ENCODE measurements around the gene NCOA3. TPM values are rescaled to one million over a fixed set of nuclear protein-coding genes. Genes with fewer than 3 reads are reported as not detected.

NCOA3 gene
- total RNA-seq, 1 experiment from 2014 or later, result 68.6 TPM

GRCh38 chr20:47487175-47487917 lies 14.3 kb upstream of the NCOA3 start:
- intact Hi-C loops (cut with micrococcal nuclease), result no loop called here
- BruUV-seq (replicated peaks), result no TSS peak
- Mint-ChIP-seq H3K9me3 (ENCODE audit: unreplicated experiment) (no peaks in the 10 kb centered on the region), H3K27me3 (ENCODE audit: insufficient read depth, unreplicated experiment) (no peaks in the 10 kb centered on the region), H3K4me1 (ENCODE audit: insufficient read depth, unreplicated experiment) (peaks cover 9% of the 10 kb centered on the region), H3K4me3 (ENCODE audit: unreplicated experiment) (no peak overlapping the region), H3K27ac (ENCODE audit: low read depth, unreplicated experiment) (peak overlapping the region; percentile 7), H3K36me3 (ENCODE audit: insufficient read depth, unreplicated experiment) (no peaks in the 10 kb centered on the region)
- CTCF ChIA-PET, result interaction anchor here (0.5 to 2.0 kb wide), 5 partner anchors 10 to 103 kb away, joined by 3 to 10 read pairs (median 3); no protein-coding TSS in a partner anchor
- no peak for DNase-seq (ENCODE audit: unreplicated experiment)
- TF ChIP-seq, protein P1, sequence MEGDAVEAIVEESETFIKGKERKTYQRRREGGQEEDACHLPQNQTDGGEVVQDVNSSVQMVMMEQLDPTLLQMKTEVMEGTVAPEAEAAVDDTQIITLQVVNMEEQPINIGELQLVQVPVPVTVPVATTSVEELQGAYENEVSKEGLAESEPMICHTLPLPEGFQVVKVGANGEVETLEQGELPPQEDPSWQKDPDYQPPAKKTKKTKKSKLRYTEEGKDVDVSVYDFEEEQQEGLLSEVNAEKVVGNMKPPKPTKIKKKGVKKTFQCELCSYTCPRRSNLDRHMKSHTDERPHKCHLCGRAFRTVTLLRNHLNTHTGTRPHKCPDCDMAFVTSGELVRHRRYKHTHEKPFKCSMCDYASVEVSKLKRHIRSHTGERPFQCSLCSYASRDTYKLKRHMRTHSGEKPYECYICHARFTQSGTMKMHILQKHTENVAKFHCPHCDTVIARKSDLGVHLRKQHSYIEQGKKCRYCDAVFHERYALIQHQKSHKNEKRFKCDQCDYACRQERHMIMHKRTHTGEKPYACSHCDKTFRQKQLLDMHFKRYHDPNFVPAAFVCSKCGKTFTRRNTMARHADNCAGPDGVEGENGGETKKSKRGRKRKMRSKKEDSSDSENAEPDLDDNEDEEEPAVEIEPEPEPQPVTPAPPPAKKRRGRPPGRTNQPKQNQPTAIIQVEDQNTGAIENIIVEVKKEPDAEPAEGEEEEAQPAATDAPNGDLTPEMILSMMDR (IDR thresholded peaks at IDR 0.05; ENCODE audit: unreplicated experiment), result no peak
- POLR2A ChIA-PET, result interaction anchor here (0.6 to 4.4 kb wide), 8 partner anchors 9 to 1431 kb away, joined by 3 to 25 read pairs (median 3); partner anchors contain the start of gene NCOA3

DNA sequence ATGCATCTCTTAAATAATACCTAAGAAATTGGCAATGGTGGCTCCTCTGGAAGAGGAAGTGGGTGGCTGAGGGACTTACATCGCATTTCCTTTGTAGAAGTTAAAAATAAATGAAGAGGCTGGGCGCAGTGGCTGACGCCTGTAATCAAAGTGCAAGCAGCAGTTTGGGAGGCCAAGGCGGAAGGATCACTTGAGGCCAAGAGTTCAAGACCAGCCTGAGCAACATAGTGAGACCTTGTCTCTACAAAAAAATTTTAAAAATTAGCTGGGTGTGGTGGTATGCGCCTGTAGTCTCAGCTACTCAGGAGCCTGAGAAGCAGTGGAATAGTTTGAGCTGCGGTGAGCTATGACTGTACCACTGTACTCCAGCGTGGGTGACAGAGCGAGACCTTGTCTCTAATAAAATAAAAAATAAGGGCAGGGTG lies 12.2 kb upstream of the NCOA3 start:
- TF ChIP-seq, protein P1 (IDR thresholded peaks at IDR 0.05; ENCODE audit: unreplicated experiment), result no peak
- DNase-seq (ENCODE audit: unreplicated experiment), result no peak
- Mint-ChIP-seq H3K36me3 (ENCODE audit: insufficient read depth, unreplicated experiment) (no peaks in the 10 kb centered on the region), H3K4me3 (ENCODE audit: unreplicated experiment) (no peak overlapping the region), H3K27ac (ENCODE audit: low read depth, unreplicated experiment) (no peak overlapping the region), H3K9me3 (ENCODE audit: unreplicated experiment) (no peaks in the 10 kb centered on the region), H3K4me1 (ENCODE audit: insufficient read depth, unreplicated experiment) (peaks cover 17% of the 10 kb centered on the region), H3K27me3 (ENCODE audit: insufficient read depth, unreplicated experiment) (no peaks in the 10 kb centered on the region)
- intact Hi-C loops (cut with micrococcal nuclease), result no loop called here
- ChIA-PET CTCF (interaction anchor here (0.7 to 2.0 kb wide), 3 partner anchors 12 to 291 kb away, joined by 3 to 10 read pairs (median 4); no protein-coding TSS in a partner anchor), POLR2A (interaction anchor here (4.4 kb wide), 1 partner anchor 13 kb away, joined by 25 read pairs; the partner anchor contains the start of gene NCOA3)
- BruUV-seq (replicated peaks), result no TSS peak

DNA sequence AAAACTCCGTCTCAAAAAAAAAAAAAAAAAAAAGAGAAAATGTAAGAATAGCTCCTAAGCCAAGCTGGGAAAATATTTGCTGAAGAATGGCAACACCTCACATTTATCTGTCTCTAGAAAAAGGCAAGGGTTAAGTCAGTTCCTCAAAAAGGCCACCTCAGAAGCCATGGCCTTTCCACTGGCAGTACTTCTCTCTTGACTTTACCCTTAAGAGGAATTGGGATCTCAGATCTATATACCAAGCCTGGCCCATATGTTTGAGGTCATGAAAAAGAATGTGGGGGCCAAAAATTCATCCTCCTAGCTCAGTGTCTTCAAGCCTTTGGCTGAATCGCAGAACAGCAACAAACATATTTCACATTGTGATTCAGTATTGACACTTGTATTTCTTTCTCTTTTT lies 10.9 kb upstream of the NCOA3 start:
- H3K4me3 Mint-ChIP-seq (ENCODE audit: unreplicated experiment), result no peak overlapping the region
- ChIA-PET POLR2A (interaction anchor here (0.7 to 3.9 kb wide), 4 partner anchors 9 to 58 kb away, joined by 3 to 192 read pairs (median 6); partner anchors contain the start of gene NCOA3), CTCF (interaction anchor here (0.6 to 1.2 kb wide), 4 partner anchors 24 to 143 kb away, joined by 3 to 9 read pairs (median 4); no protein-coding TSS in a partner anchor)
- H3K4me1 Mint-ChIP-seq (ENCODE audit: insufficient read depth, unreplicated experiment), result peaks cover 18% of the 10 kb centered on the region
- BruUV-seq (replicated peaks), result no TSS peak
- H3K9me3 Mint-ChIP-seq (ENCODE audit: unreplicated experiment), result no peaks in the 10 kb centered on the region
- DNase-seq (ENCODE audit: unreplicated experiment), result no peak
- TF ChIP-seq, protein P1 (IDR thresholded peaks at IDR 0.05; ENCODE audit: unreplicated experiment), result no peak
- no peak overlapping the region for H3K27ac Mint-ChIP-seq (ENCODE audit: low read depth, unreplicated experiment)
- H3K27me3 Mint-ChIP-seq (ENCODE audit: insufficient read depth, unreplicated experiment), result no peaks in the 10 kb centered on the region
- intact Hi-C loops (cut with micrococcal nuclease), result no loop called here
- H3K36me3 Mint-ChIP-seq (ENCODE audit: insufficient read depth, unreplicated experiment), result no peaks in the 10 kb centered on the region

DNA sequence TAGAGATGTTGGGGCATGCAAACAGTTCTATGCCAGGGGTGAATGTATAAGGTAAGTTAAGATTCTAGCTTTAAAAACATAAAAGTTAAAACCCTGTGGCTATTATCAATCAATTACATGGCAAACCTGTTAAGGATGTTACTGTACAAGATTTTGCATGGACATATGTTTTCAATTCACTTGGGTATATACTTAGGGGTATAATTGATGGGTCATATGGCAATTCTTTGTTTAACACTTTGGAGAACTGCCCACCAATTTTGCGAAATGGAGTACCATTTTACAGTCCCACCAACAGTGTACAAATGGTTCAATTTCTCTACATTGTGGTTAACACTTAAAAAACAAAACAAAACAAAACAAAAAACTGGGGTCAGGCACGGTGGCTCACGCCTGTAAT lies 9.4 kb upstream of the NCOA3 start:
- H3K27ac Mint-ChIP-seq (ENCODE audit: low read depth, unreplicated experiment), result peak overlapping the region; percentile 21
- H3K36me3 Mint-ChIP-seq (ENCODE audit: insufficient read depth, unreplicated experiment), result no peaks in the 10 kb centered on the region
- no peak for DNase-seq (ENCODE audit: unreplicated experiment)
- intact Hi-C loops (cut with micrococcal nuclease), result no loop called here
- peaks cover 17% of the 10 kb centered on the region for H3K4me1 Mint-ChIP-seq (ENCODE audit: insufficient read depth, unreplicated experiment)
- ChIA-PET CTCF (interaction anchor here (0.6 to 1.8 kb wide), 6 partner anchors 10 to 1571 kb away, joined by 3 to 18 read pairs (median 4); partner anchors contain the start of gene NCOA3), POLR2A (interaction anchor here (0.6 to 3.9 kb wide), 11 partner anchors 10 to 1191 kb away, joined by 3 to 192 read pairs (median 4); partner anchors contain the start of gene NCOA3)
- H3K4me3 Mint-ChIP-seq (ENCODE audit: unreplicated experiment), result peak overlapping the region; percentile 44
- TF ChIP-seq, protein P1 (IDR thresholded peaks at IDR 0.05; ENCODE audit: unreplicated experiment), result no peak
- no TSS peak for BruUV-seq (replicated peaks)
- no peaks in the 10 kb centered on the region for H3K27me3 Mint-ChIP-seq (ENCODE audit: insufficient read depth, unreplicated experiment)
- no peaks in the 10 kb centered on the region for H3K9me3 Mint-ChIP-seq (ENCODE audit: unreplicated experiment)

All from MCF 10A (cell line).